Gastrocnemius medialis (tissue), 4 donors: ENCODE results near the gene CDKN2B-AS1.

Source experiments
- POLR2A ChIP-seq, 2 donors: fragments of 450-650 bp; IDR thresholded peaks; one replicate each; pipeline ENCODE4 v1.6.1; 2017; ENCODE audit warnings: antibody characterized with exemption in 2 of 2, mild to moderate bottlenecking in 2 of 2, moderate library complexity in 2 of 2
- TF ChIP-seq, protein P1 (sequence below), 5 experiments: fragments of 450-650 bp in 3 of 5; fragments of 200-600 bp in 2 of 5; sonication (generic) in 2 of 5; IDR thresholded peaks in 4 of 5; conservative IDR thresholded peaks in 1 of 5; 1 replicate in 4 of 5; 2 replicates in 1 of 5; pipeline ENCODE4 v1.5.1; 2016 to 2019; ENCODE audit warnings: antibody characterized with exemption in 5 of 5, mild to moderate bottlenecking in 3 of 5, moderate library complexity in 3 of 5

DNA sequence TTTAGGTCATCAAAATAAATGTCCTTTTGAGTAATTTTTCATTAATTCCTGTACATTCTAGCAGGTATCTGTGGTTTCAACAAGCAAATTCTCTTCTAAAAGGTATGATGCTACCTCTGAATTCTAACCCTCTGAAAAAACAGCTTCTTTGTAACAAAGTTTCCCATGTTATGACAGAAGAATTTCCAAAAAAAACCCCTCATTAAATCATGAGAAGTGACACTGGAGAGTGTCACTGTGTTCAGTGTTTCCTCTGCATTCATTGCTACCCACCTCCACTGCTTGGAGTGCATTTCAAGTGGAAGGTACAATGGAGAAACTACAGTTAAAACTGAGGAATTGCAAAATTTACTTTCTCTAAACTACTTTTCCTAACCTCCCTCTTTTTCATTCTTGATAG is 10.5 kb upstream of the CDKN2B-AS1 start:
- no peak for TF ChIP-seq POLR2A (IDR thresholded peaks at IDR 0.05)
- TF ChIP-seq, protein P1, sequence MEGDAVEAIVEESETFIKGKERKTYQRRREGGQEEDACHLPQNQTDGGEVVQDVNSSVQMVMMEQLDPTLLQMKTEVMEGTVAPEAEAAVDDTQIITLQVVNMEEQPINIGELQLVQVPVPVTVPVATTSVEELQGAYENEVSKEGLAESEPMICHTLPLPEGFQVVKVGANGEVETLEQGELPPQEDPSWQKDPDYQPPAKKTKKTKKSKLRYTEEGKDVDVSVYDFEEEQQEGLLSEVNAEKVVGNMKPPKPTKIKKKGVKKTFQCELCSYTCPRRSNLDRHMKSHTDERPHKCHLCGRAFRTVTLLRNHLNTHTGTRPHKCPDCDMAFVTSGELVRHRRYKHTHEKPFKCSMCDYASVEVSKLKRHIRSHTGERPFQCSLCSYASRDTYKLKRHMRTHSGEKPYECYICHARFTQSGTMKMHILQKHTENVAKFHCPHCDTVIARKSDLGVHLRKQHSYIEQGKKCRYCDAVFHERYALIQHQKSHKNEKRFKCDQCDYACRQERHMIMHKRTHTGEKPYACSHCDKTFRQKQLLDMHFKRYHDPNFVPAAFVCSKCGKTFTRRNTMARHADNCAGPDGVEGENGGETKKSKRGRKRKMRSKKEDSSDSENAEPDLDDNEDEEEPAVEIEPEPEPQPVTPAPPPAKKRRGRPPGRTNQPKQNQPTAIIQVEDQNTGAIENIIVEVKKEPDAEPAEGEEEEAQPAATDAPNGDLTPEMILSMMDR (IDR thresholded peaks at IDR 0.05 in 4 of 5, conservative IDR thresholded peaks at IDR 0.05 in 1 of 5), result no peak
